Keratinocyte (primary cell): ENCODE data around the gene HMGCR. TPM values are rescaled to one million over a fixed set of nuclear protein-coding genes. Genes with fewer than 3 reads are reported as not detected.

ENCODE experiments used
- DNase-seq: peaks from one replicate; pipeline ENCODE4 v3.0.0-alpha.2; 2011; ENCODE audit warnings: low read depth, missing footprints, low spot score
- FAIRE-seq: peaks from 2 replicates; lab custom pipeline; 2011; peaks lifted over from hg19 to GRCh38; lab: Jason Lieb, UNC
- H2AFZ ChIP-seq: 2 replicates; pipeline ENCODE4 v1.6.0; 2012; ENCODE audit warnings: low read length, control low read depth, inconsistent platforms; ENCODE audit not compliant: control insufficient read depth
- H3K27ac ChIP-seq: 2 replicates; pipeline ENCODE4 v1.5.1; 2011; ENCODE audit warnings: low read length; ENCODE audit not compliant: control insufficient read depth, insufficient read depth
- H3K27me3 ChIP-seq: 3 replicates; pipeline ENCODE4 v1.6.0; 2011; ENCODE audit warnings: low read length; ENCODE audit not compliant: control insufficient read depth, insufficient read depth; ENCODE audit errors: extremely low read depth
- H3K36me3 ChIP-seq, 2 experiments: 2 replicates in 1 of 2; 3 replicates in 1 of 2; pipeline ENCODE4 v1.5.1; 2011; ENCODE audit warnings: low read length in 2 of 2, mild to moderate bottlenecking in 1 of 2; ENCODE audit not compliant: control insufficient read depth in 2 of 2, insufficient read depth in 2 of 2; ENCODE audit errors: extremely low read depth in 1 of 2
- H3K4me1 ChIP-seq: 3 replicates; pipeline ENCODE4 v1.5.1; 2011; ENCODE audit warnings: low read length; ENCODE audit not compliant: control insufficient read depth, insufficient read depth; ENCODE audit errors: extremely low read depth
- H3K4me2 ChIP-seq: 3 replicates; pipeline ENCODE4 v1.6.0; 2011; ENCODE audit warnings: low read depth, low read length; ENCODE audit not compliant: control insufficient read depth, insufficient read depth; ENCODE audit errors: extremely low read depth
- H3K4me3 ChIP-seq, 3 experiments: fragments of 200-600 bp in 1 of 3; sonication (generic) in 1 of 3; 2 replicates in 2 of 3; 3 replicates in 1 of 3; pipeline ENCODE4 v1.5.1; 2011 to 2016; ENCODE audit warnings: low read length in 3 of 3, mild to moderate bottlenecking in 3 of 3, control low read depth in 2 of 3, inconsistent platforms in 1 of 3, low read depth in 1 of 3, mixed read lengths in 1 of 3, mixed run types in 1 of 3, moderate library complexity in 1 of 3; ENCODE audit not compliant: control insufficient read depth in 2 of 3, insufficient read depth in 2 of 3; ENCODE audit errors: extremely low read depth in 1 of 3
- H3K79me2 ChIP-seq: 2 replicates; pipeline ENCODE4 v1.6.0; 2012; ENCODE audit warnings: low read length; ENCODE audit not compliant: control insufficient read depth, insufficient read depth
- H3K9ac ChIP-seq: 3 replicates; pipeline ENCODE4 v1.6.0; 2011; ENCODE audit warnings: low read length; ENCODE audit not compliant: control insufficient read depth, insufficient read depth; ENCODE audit errors: extremely low read depth
- H3K9me1 ChIP-seq: 3 replicates; pipeline ENCODE4 v1.6.0; 2011; ENCODE audit warnings: low read length; ENCODE audit not compliant: control insufficient read depth, insufficient read depth; ENCODE audit errors: extremely low read depth
- H3K9me3 ChIP-seq: 2 replicates; pipeline ENCODE4 v1.5.1; 2012; ENCODE audit warnings: low read depth, low read length; ENCODE audit not compliant: control insufficient read depth
- H4K20me1 ChIP-seq: 3 replicates; pipeline ENCODE4 v1.6.0; 2011; ENCODE audit warnings: low read length; ENCODE audit not compliant: control insufficient read depth, insufficient read depth; ENCODE audit errors: extremely low read depth
- EZH2 ChIP-seq: IDR thresholded peaks from one replicate; pipeline ENCODE4 v1.6.1; 2012; ENCODE audit warnings: inconsistent platforms, mild to moderate bottlenecking, low read length, moderate library complexity
- dilution Hi-C: fragments of 300-500 bp; cut with MboI; formaldehyde crosslinking; loops from one replicate; pipeline ENCODE4 v1.7.0; 2020; ENCODE audit warnings: low sequenced_read_pairs; ENCODE audit not compliant: extremely low pct_ligation_motif_present
- polyA plus RNA-seq, 5 experiments: library from polyadenylated mRNA; depleted of rRNA in 3 of 5; stranded (reverse) in 3 of 5; stranded (forward) in 1 of 5; unstranded in 1 of 5; fragments of >200 nt; gene quantifications; 1 replicate in 1 of 5; 2 replicates in 3 of 5; 3 replicates in 1 of 5; pipeline versions ENCODE4 v1.2.1 to v1.2.3, GENCODE V29; 2011 to 2012; ENCODE audit warnings: missing spikeins in 2 of 5, low read depth in 1 of 5, low replicate concordance in 1 of 5
- TF ChIP-seq, protein P1 (sequence below), 3 experiments: IDR thresholded peaks in 1 of 3; conservative IDR thresholded peaks in 1 of 3; optimal IDR thresholded peaks in 1 of 3; 2 replicates in 2 of 3; 3 replicates in 1 of 3; pipeline versions ENCODE3 to v1.5.1; 2011; ENCODE audit warnings: low read length in 3 of 3, mild to moderate bottlenecking in 3 of 3, moderate library complexity in 2 of 3, control low read depth in 1 of 3, inconsistent platforms in 1 of 3; ENCODE audit not compliant: insufficient read depth in 2 of 3; ENCODE audit errors: extremely low read depth in 1 of 3

HMGCR gene
- polyA plus RNA-seq, 1 donor (not counting 4 experiments of a cell fraction or from before 2014, with no cell fraction given) = 181 TPM

DNA sequence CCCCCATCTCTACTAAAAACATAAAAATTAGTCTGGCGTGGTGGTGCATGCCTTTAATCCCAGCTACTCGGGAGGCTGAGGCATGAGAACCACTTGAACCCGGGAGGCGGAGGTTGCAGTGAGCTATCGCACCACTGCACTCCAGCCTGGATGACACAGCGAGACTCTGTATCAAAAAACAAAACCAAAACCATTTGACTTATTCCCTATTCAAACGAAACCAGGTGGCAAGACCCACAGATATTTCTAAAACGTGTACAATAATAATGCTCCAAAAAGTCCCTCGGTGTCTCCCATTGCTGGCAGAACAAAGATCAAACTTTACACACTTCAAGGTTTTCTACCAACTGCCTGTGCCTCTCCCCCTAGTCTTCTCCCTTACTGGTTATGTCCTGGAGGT is 29.8 kb downstream of the HMGCR start:
- no peak overlapping the region for H2AFZ ChIP-seq
- H3K9ac ChIP-seq = no peak overlapping the region
- H3K9me1 ChIP-seq = no peaks in the 10 kb centered on the region
- H3K4me1 ChIP-seq = peaks cover 6% of the 10 kb centered on the region
- H4K20me1 ChIP-seq = no peaks in the 10 kb centered on the region
- no peaks in the 10 kb centered on the region for H3K27me3 ChIP-seq
- H3K79me2 ChIP-seq = no peaks in the 10 kb centered on the region
- TF ChIP-seq EZH2 = no peak
- TF ChIP-seq, protein P1, sequence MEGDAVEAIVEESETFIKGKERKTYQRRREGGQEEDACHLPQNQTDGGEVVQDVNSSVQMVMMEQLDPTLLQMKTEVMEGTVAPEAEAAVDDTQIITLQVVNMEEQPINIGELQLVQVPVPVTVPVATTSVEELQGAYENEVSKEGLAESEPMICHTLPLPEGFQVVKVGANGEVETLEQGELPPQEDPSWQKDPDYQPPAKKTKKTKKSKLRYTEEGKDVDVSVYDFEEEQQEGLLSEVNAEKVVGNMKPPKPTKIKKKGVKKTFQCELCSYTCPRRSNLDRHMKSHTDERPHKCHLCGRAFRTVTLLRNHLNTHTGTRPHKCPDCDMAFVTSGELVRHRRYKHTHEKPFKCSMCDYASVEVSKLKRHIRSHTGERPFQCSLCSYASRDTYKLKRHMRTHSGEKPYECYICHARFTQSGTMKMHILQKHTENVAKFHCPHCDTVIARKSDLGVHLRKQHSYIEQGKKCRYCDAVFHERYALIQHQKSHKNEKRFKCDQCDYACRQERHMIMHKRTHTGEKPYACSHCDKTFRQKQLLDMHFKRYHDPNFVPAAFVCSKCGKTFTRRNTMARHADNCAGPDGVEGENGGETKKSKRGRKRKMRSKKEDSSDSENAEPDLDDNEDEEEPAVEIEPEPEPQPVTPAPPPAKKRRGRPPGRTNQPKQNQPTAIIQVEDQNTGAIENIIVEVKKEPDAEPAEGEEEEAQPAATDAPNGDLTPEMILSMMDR (optimal IDR thresholded peaks at IDR 0.05 in 1 of 3, IDR thresholded peaks at IDR 0.05 in 1 of 3, conservative IDR thresholded peaks at IDR 0.05 in 1 of 3; ENCODE audit: extremely low read depth in 1 of 3, insufficient read depth in 2 of 3, low read length in 3 of 3) = no peak
- no peak for DNase-seq
- FAIRE-seq = no peak
- H3K27ac ChIP-seq = no peak overlapping the region
- no peak overlapping the region for H3K4me3 ChIP-seq
- peaks cover 3 to 9% of the 10 kb centered on the region in 2 experiments for H3K36me3 ChIP-seq
- no peaks in the 10 kb centered on the region for H3K9me3 ChIP-seq
- dilution Hi-C loops = no loop called here
- H3K4me2 ChIP-seq = no peak overlapping the region

DNA sequence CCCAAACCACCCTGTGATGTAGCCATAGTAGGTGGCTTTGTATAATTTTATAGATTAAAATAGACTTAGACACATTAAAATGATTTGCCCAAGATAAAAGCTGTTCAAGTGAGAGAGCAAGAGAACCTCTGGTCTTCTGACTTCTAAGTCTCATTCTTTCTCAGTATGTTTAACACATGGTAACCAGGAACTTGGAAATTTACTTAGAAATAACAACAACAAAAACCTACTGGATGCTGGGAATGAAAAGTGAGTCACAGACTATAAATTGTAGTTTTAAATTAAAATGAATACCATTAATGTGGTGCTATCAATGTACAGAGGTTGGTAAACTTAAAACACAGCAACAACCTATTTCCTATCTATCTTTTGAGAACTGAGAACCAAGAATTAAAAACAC is 30.4 kb downstream of the HMGCR start:
- Histone ChIP-seq H3K9ac (no peak overlapping the region), H4K20me1 (no peaks in the 10 kb centered on the region), H3K4me2 (no peak overlapping the region), H2AFZ (no peak overlapping the region), H3K27me3 (no peaks in the 10 kb centered on the region), H3K4me1 (peaks cover 6% of the 10 kb centered on the region), H3K27ac (no peak overlapping the region), H3K36me3 (peaks cover 3 to 5% of the 10 kb centered on the region in 2 experiments), H3K79me2 (no peaks in the 10 kb centered on the region), H3K4me3 (no peak overlapping the region), H3K9me3 (no peaks in the 10 kb centered on the region), H3K9me1 (no peaks in the 10 kb centered on the region)
- FAIRE-seq (no peak), DNase-seq (no peak)
- no peak for TF ChIP-seq EZH2
- TF ChIP-seq, protein P1 (optimal IDR thresholded peaks at IDR 0.05 in 1 of 3, IDR thresholded peaks at IDR 0.05 in 1 of 3, conservative IDR thresholded peaks at IDR 0.05 in 1 of 3; ENCODE audit: extremely low read depth in 1 of 3, insufficient read depth in 2 of 3, low read length in 3 of 3) = no peak
- dilution Hi-C loops = no loop called here
